Panc1 (cell line): ENCODE data around the gene WNK3. TPM values are rescaled to one million over a fixed set of nuclear protein-coding genes. Genes with fewer than 3 reads are reported as not detected.

Experiments used
- ATAC-seq: fragments of 200-7000 bp; cut with Tn5 transposase; 2 replicates; pipeline ENCODE4 v1.9.1; 2020; ENCODE audit warnings: mild to moderate bottlenecking, moderate library complexity
- BruUV-seq: library from RNA; stranded (reverse); fragments of 400-500 nt; replicated peaks from 2 replicates; lab custom pipeline; 2021; lab: Mats Ljungman, UMichigan
- CTCF ChIA-PET: fragments of 300-600 bp; sonication (Branson Sonifier 250); formaldehyde crosslinking; loops from one replicate; lab custom pipeline; 2022; ENCODE audit warnings: antibody characterized with exemption; lab: Charles Lee
- POLR2A ChIA-PET: fragments of 300-600 bp; sonication (Branson Sonifier 250); formaldehyde crosslinking; loops from one replicate; lab custom pipeline; 2022; ENCODE audit warnings: antibody characterized with exemption; lab: Charles Lee
- DNase-seq: peaks from one replicate; pipeline ENCODE4 v3.0.0-alpha.2; 2010; ENCODE audit warnings: low read depth, low spot score
- H3K27ac ChIP-seq: 2 replicates; pipeline ENCODE4 v1.5.1; 2011; ENCODE audit warnings: mild to moderate bottlenecking, low read length, inconsistent platforms
- H3K27me3 ChIP-seq: fragments of 200-500 bp; sonication (Bioruptor generic); 2 replicates; pipeline ENCODE4 v1.6.0; 2014; ENCODE audit warnings: low read length, inconsistent platforms; ENCODE audit not compliant: control insufficient read depth, insufficient read depth
- H3K36me3 ChIP-seq: fragments of 200-500 bp; sonication (Bioruptor generic); 2 replicates; pipeline ENCODE4 v1.5.1; 2014; ENCODE audit warnings: inconsistent platforms, mild to moderate bottlenecking, low read length, moderate library complexity; ENCODE audit not compliant: control insufficient read depth, insufficient read depth
- H3K4me1 ChIP-seq: 2 replicates; pipeline ENCODE4 v1.5.1; 2011; ENCODE audit warnings: inconsistent platforms, mild to moderate bottlenecking, low read length, moderate library complexity; ENCODE audit not compliant: control insufficient read depth, insufficient read depth
- H3K4me3 ChIP-seq, 2 experiments: 2 replicates each; pipeline ENCODE4 v1.5.1; 2011 to 2012; ENCODE audit warnings: low read depth in 2 of 2, low read length in 2 of 2, mild to moderate bottlenecking in 2 of 2, inconsistent platforms in 1 of 2, moderate library complexity in 1 of 2
- H3K9me3 ChIP-seq: fragments of 200-500 bp; sonication (Bioruptor generic); 2 replicates; pipeline ENCODE4 v1.5.1; 2014; ENCODE audit warnings: low read depth, mild to moderate bottlenecking, inconsistent platforms, low read length, moderate library complexity; ENCODE audit not compliant: control insufficient read depth, insufficient read depth
- POLR2AphosphoS5 ChIP-seq: IDR thresholded peaks from 2 replicates; pipeline ENCODE4 v1.6.1; 2012; ENCODE audit warnings: mild to moderate bottlenecking, low read depth, low read length, moderate library complexity
- REST ChIP-seq, 2 experiments: IDR thresholded peaks; 2 replicates each; pipeline ENCODE4 v1.6.1; 2011 to 2012; ENCODE audit warnings: low read depth in 2 of 2, control low read depth in 1 of 2, low read length in 1 of 2, mild to moderate bottlenecking in 1 of 2, moderate library complexity in 1 of 2; ENCODE audit not compliant: insufficient read depth in 1 of 2
- SIN3A ChIP-seq: IDR thresholded peaks from 2 replicates; pipeline ENCODE4 v1.6.1; 2012; ENCODE audit warnings: low read depth, mild to moderate bottlenecking, low read length, moderate library complexity, borderline replicate concordance; ENCODE audit not compliant: insufficient read depth
- TCF7L2 ChIP-seq: IDR thresholded peaks from 2 replicates; pipeline ENCODE4 v1.6.1; 2011; ENCODE audit warnings: mild to moderate bottlenecking, low read depth, low read length, inconsistent platforms
- in situ Hi-C: cut with HindIII; loops from 2 replicates; pipeline ENCODE4 v1.10.0; 2016; ENCODE audit warnings: low sequenced_read_pairs, low pct_unique_long_range_greater_than_20kb
- intact Hi-C: fragments of 100-400 bp; cut with micrococcal nuclease; formaldehyde crosslinking; loops from one replicate; pipeline ENCODE4 v1.10.0; 2022; ENCODE audit not compliant: unreplicated experiment
- total RNA-seq: library from RNA; stranded (reverse); gene quantifications from one replicate; pipeline ENCODE4 v1.2.1, GENCODE V29; 2021; ENCODE audit not compliant: unreplicated experiment

The WNK3 gene
- total RNA-seq, 1 experiment from 2014 or later = not detected

- CTCF ChIA-PET = interaction anchor here (0.6 kb wide), 1 partner anchor 122 kb away, joined by 6 read pairs; no protein-coding TSS in a partner anchor
- no peak for DNase-seq
- Histone ChIP-seq H3K36me3 (no peaks in the 10 kb centered on the region; the same call in none of the 2 replicates), H3K9me3 (no peaks in the 10 kb centered on the region), H3K4me1 (peaks cover 20% of the 10 kb centered on the region), H3K4me3 (peak within 1 kb of the TSS; percentile 56 to 67), H3K27ac (peak within 1 kb of the TSS; percentile 93), H3K27me3 (no peaks in the 10 kb centered on the region)
- TF ChIP-seq POLR2AphosphoS5 (peak; percentile 36), TCF7L2 (no peak)
- BruUV-seq = no TSS peak
- intact Hi-C loops = no loop called here
- POLR2A ChIA-PET = no interaction called here
- in situ Hi-C loops = no loop called here
- peak; percentile 83 for ATAC-seq
Observed at GRCh38 chrX:54182864-54183613, 174.8 kb downstream of the WNK3 start, which contains the start of gene FAM120C. Gene FAM120C, minus strand, starts transcription at chrX:54183254. Its CDS starts 56 bp downstream, at chrX:54183198.

- intact Hi-C loops (no loop called here), in situ Hi-C loops (no loop called here)
Observed at GRCh38 chrX:54182194-54182863, 175.5 kb downstream of the WNK3 start.

More at GRCh38 chrX:54182194-54182863, 175.5 kb downstream of the WNK3 start:
- no TSS peak for BruUV-seq
- POLR2A ChIA-PET = no interaction called here
- Histone ChIP-seq H3K36me3 (no peaks in the 10 kb centered on the region; the same call in none of the 2 replicates), H3K27ac (peak overlapping the region; percentile 93), H3K4me3 (peak overlapping the region; percentile 56 to 67), H3K27me3 (no peaks in the 10 kb centered on the region), H3K4me1 (peaks cover 26% of the 10 kb centered on the region), H3K9me3 (no peaks in the 10 kb centered on the region)
- CTCF ChIA-PET = interaction anchor here (0.6 kb wide), 1 partner anchor 156 kb away, joined by 3 read pairs; no protein-coding TSS in a partner anchor
- TF ChIP-seq POLR2AphosphoS5 (peak; percentile 79), REST (IDR thresholded peaks at IDR 0.05; ENCODE audit: insufficient read depth in 1 of 2, low read depth in 2 of 2, low read length in 1 of 2) (no peak), SIN3A (0 out of 2 replicates have a peak, but pooled peaks have one; percentile 39)
- no peak for DNase-seq
- peak; percentile 81 for ATAC-seq
